DMS153 treated with DMSO at 0.1 percent for 48 hours (cell line): ENCODE measurements around the gene FAM9B.
"Not testable (repeated sequence)": the region's sequence is repeated elsewhere in the genome, so short reads cannot be mapped to it uniquely, and the experiment has no call there.

ENCODE experiments used
- DNase-seq: peaks from one replicate; lab custom pipeline; 2025; ENCODE audit not compliant: unreplicated experiment; lab: John Stamatoyannopoulos, UW

The FAM9B gene

GRCh38 chrX:9033989-9034388, at the start of gene FAM9B:
Gene FAM9B (minus strand): TSS chrX:9034127. CDS start chrX:9032986, 1,141 bp downstream.
- no peak for DNase-seq

GRCh38 chrX:9081271-9081670, 47.3 kb upstream of the FAM9B start:
- no peak for DNase-seq

GRCh38 chrX:9074326-9074725, 40.4 kb upstream of the FAM9B start:
- DNase-seq: no peak

- DNase-seq: no peak
These were observed 38.4 kb upstream of the FAM9B start for GRCh38 chrX:9072281-9072680.

- no peak for DNase-seq
These were observed 37.2 kb upstream of the FAM9B start for GRCh38 chrX:9071031-9071650.

- DNase-seq: no peak
These were observed 35.6 kb upstream of the FAM9B start for GRCh38 chrX:9069573-9069972.

- no peak for DNase-seq
These were observed 30.8 kb upstream of the FAM9B start for GRCh38 chrX:9064694-9065093.

GRCh38 chrX:9062641-9063040, 28.7 kb upstream of the FAM9B start:
- DNase-seq: no peak

GRCh38 chrX:9055354-9055753, 21.4 kb upstream of the FAM9B start:
- DNase-seq: no peak

GRCh38 chrX:9052081-9052480, 18.2 kb upstream of the FAM9B start:
- no peak for DNase-seq

- DNase-seq: no peak
These were observed 16.4 kb upstream of the FAM9B start for GRCh38 chrX:9050331-9050730.

GRCh38 chrX:9048801-9049200, 14.9 kb upstream of the FAM9B start:
- DNase-seq: no peak

GRCh38 chrX:9038244-9038643, 4.3 kb upstream of the FAM9B start:
- DNase-seq: no peak

GRCh38 chrX:9037296-9037695, 3.4 kb upstream of the FAM9B start:
- DNase-seq: no peak

GRCh38 chrX:9033586-9033985, 341 bp downstream of the FAM9B start:
- no peak for DNase-seq

GRCh38 chrX:9033179-9033578, 748 bp downstream of the FAM9B start:
- DNase-seq: no peak

- no peak for DNase-seq
These were observed 10.6 kb downstream of the FAM9B start for GRCh38 chrX:9023293-9023692.

GRCh38 chrX:9019151-9019550, 14.8 kb downstream of the FAM9B start:
- no peak for DNase-seq

GRCh38 chrX:9018332-9018731, 15.6 kb downstream of the FAM9B start:
- DNase-seq: not testable (repeated sequence)

GRCh38 chrX:9003041-9003440, 30.9 kb downstream of the FAM9B start:
- no peak for DNase-seq

GRCh38 chrX:8988446-8988845, 45.5 kb downstream of the FAM9B start:
- DNase-seq: no peak

- no peak for DNase-seq
These were observed 46.2 kb downstream of the FAM9B start for GRCh38 chrX:8987672-8988250.

- no peak for DNase-seq
These were observed 49.7 kb downstream of the FAM9B start for GRCh38 chrX:8984231-8984630.
